ENCODE results near the gene SCUBE3.

- no peak for TF ChIP-seq POLR2A (IDR thresholded peaks at IDR 0.05; ENCODE audit: low read depth, low read length)
- no peak for TF ChIP-seq POLR2AphosphoS5 (IDR thresholded peaks at IDR 0.05; ENCODE audit: low read depth, low read length)
- no peak for TF ChIP-seq PAX5 (IDR thresholded peaks at IDR 0.05; ENCODE audit: insufficient read depth, low read length, severe bottlenecking)
- TF ChIP-seq TAF1 (IDR thresholded peaks at IDR 0.05; ENCODE audit: low read depth, low read length): no peak
Observed at GRCh38 chr6:35231563-35231962, 17.8 kb downstream of the SCUBE3 start.

All from GM12891 (cell line).